DMS114 treated with DMSO at 0.1 percent for 48 hours (cell line): ENCODE results near the gene SCGB1D4.

ENCODE experiments used
- DNase-seq: peaks from one replicate; lab custom pipeline; 2025; ENCODE audit not compliant: unreplicated experiment; lab: John Stamatoyannopoulos, UW

Gene SCGB1D4

DNA sequence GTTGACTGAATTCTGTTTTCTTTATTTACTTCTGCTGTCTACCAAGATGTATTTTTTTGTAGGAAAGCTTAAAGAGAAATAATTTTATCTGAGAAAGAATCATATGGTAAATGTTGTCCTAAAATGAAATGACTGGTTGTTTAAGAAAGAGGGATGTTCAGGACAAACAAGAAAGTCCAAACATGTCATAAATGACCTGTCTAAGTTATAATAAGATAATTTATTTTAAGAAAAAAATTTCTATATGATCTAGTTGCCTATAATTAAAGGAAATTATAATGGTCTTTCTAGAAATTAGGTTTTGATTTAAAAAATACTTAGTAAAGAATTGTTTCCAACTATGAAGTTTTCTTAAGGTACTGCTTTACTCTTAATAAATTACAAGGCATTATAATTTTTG is 18.4 kb downstream of the SCGB1D4 start:
- DNase-seq, result no peak

DNA sequence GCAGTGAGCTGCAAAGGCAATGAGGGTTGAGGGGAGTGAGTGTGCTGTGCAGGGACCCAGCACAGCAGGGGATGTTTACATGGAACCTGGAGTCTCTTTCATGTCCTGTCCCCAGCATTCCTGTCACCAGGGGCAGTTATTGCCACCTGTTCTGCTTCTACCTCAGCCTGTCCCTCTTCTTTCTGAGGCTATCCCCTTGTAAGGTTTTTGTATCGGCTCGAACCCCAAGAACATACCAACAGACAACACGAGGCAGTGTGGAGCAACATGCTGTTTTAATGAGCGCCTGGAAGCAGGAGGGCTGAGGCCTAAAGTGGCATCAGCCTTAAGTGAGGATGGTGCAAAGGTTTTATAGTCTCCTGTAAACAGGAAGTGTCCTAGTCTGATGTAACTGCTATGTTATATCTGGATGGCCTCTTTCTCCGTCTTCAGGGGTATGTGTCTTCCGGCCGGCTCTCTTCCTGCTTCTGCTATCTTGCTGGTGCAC is 25.0 kb downstream of the SCGB1D4 start:
- DNase-seq, result no peak

DNA sequence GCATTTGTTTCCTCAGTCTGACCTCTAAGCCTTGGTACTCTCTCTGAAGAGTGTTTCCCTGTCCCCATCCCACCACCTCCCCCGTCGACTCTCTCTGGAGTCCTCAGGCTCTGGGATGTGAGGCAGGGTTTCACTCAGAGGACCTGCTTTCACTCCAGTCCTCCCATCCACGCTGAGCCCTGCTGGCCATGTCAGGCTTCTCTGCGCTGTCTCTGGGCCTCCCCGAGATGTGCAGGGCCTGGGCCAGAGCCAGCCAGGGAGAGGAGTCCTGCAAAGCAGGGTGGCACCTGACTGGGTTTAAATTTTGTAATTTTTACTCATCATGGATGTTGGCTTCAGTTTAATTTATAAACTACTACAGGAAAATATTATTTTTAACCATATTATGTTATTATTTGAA is 25.6 kb downstream of the SCGB1D4 start:
- no peak for DNase-seq

DNA sequence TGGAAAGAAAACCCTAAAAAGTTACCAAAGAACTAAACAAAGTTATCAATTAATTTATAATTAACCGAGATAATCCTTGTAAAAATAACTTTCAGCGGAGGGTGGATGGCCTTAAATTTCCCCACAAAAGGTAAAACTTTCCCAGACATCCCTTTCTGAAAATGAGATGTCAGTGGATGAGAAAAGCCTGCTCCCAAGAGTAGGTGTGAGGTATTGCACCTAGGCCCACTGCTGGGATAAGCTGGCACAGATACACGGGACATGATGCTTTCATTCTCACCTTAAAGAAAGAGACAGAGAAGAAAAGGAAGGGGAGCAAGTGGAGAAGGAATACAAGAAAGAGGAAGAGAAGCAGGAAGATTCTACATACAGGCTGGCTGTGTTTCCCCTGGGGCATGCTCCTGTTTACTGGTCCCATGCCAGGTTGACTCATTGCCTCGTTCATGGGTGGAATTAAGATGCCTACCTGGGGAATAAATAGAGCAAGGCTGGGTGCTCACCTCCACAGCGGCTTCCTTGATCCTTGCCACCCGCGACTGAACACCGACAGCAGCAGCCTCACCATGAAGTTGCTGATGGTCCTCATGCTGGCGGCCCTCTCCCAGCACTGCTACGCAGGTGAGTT is 29.1 kb downstream of the SCGB1D4 start, which contains the start of gene SCGB2A2:
TSS of gene SCGB2A2 (plus strand) at position 505 of the 625 bp plus-strand sequence. CDS start at position 564, 59 bp downstream.
- DNase-seq, result no peak

DNA sequence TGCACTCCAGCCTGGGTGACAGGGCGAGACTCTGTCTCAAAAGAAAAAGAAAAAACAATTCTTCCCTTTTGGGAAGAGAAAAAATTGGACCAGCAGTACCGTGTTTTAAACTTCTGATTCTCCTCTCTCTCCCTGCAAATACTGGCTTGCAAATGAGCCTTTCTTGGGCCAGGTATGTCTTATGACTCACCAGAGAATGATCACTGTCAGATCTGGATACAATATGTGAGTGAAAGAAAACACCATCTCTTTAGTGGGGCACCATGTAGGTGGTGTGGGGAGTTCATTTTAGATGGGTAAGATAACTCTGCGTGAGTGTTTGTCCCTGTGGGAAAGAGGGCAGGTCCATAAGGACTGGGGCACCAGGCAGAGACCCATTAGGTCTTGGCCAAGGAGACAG is 31.3 kb downstream of the SCGB1D4 start:
- DNase-seq, result no peak

DNA sequence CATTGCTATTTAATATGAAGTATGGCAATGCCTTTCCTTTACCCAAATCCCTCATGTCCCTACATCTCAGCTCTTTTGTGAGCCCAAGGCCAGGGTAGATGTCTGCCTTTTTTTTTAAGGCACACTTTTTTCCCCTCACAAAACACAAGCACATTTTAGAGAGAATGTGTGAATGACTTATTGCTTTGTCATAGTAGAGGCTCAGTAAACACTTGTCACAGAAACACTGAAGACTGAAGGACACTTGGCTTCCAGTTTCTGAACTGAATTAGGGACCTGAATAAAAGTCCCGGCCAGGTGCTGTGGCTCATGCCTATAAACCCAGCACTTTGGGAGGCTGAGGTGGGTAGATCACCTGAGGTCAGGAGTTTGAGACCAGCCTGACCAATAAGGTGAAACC is 31.8 kb downstream of the SCGB1D4 start:
- DNase-seq, result no peak

DNA sequence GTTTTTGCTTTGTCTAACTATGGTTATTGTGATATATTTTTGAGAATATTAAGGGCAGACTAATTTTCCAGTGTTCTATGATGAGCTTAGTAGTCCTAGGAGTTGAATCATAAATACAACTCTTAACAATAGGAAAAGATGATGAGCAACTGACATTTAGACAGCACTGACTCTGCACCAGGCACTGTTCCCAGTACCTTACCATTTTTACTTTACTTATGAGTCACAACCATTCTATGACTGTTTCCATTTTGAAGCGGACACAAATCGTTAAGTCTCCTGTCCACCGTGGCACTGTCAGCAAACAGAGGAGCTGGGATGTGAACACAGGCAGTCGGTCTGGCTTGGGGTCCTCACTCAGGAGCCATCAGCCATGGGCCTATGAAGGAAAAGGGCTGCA is 32.3 kb downstream of the SCGB1D4 start:
- no peak for DNase-seq

DNA sequence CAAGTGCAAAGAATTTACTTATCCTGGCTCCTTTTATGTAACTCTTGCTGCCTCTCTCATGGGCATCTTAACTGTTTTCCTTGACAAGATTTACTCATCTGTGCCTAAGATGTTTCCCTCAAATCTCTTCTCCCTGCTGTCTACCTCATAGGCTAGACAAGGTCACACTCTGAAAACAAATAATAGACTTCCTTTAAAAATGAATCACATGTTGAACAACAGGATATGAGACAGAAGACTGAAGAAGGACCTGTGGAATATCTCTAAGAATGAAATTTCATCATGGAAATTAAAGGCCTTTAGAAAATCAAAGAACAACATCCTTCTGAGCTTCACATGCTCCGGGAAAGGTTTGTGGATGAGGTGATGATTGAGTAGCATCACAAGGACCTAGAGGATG is 34.9 kb downstream of the SCGB1D4 start:
- no peak for DNase-seq

DNA sequence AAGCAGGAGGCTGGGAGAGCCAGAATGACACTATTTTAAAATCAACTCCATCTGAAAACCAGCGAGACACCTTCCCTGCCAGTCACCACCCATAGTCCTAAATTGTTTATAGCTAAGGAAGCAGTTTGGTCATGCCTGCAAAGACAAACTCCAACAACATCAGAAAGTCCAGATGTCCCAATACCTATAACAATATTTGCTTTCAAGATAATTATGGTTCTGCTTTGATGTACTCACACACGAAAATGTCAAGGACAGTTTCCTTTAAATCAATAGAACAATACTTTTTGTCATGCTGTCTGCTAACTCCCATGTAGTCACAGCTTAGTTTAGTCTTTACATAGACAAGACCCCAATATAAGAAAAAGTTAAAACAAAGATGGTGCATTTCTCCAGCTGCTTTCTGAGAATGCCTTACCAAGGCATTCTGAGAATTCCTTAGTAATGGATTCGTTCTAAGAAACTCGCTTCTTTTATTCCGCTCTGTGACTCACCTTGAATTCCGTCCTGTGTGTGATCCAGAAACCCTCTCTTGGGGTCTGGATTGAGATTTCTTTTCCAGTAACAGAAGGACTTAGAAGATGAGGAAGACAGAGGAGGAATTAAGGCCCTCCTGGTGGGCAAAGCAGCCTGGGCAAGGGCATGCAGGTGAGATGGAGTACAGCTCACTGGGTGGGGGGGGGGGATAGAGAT is 38.5 kb downstream of the SCGB1D4 start:
- no peak for DNase-seq

DNA sequence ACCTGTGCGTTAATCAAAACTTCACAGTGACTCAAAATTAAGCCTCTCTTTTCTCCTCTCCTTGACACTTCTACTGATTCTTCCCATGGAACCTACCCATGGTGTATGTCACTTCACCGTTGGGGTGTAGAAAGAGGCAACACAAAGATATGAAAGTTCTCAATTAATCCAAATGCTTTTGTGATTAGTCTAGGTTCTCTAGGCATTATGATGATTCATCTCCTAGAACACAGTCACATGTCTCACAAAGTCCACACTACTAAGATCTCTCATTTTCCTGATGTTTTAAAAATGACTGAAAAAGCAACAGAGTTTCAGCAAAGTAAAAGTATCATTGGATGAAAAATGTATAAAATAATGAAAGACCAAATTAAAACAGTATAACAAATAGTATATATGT is 42.6 kb downstream of the SCGB1D4 start:
- no peak for DNase-seq

DNA sequence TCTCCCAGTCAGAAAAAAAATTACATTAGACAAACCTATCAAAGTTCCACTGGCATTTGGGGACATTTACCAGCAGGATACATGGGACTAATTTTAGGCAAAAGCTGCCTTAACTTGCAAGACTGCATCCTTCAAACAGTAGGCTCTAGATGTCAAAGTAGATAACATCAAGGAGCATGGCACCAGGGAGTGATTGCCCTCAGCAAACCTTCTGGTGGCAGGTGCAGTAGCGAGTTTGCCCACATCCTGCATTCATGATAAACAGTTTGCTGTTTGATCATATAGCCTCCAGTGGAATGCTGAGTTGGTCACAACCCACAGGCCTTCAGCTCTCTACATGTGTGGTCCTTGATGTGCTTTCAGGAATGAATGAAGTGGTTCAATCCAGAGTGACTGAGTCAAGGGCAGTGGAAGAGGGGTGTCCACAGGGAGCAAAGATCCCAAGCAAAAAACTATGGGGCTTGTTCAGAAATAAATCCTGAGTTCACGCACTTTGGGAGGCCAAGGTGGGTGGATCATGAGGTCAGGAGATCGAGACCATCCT is 44.8 kb downstream of the SCGB1D4 start:
- no peak for DNase-seq

DNA sequence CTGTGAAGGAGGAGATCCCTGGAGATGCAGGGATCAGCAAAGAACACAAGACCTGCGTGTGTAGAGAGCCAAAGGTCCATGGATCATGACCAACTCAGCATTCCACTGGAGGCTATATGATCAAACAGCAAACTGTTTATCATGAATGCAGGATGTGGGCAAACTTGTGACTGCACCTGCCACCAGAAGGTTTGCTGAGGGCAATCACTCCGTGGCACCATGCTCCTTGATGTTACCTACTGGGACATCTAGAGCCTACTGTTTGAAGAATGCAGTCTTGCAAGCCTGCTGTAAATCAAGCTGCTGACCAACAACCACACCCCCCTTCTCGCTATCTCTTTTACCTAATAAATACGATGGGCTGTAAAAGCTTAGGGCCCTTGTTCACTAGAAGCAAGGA is 47.2 kb downstream of the SCGB1D4 start:
- no peak for DNase-seq
